CD14-positive monocyte (primary cell): ENCODE measurements around the gene SOBP. TPM values are rescaled to one million over a fixed set of nuclear protein-coding genes. Genes with fewer than 3 reads are reported as not detected.

Experiments used
- DNase-seq, 3 donors: peaks; one replicate each; pipeline ENCODE4 v3.0.0-alpha.2; 2011 to 2022
- H2AFZ ChIP-seq: 2 replicates; pipeline ENCODE4 v1.6.0; 2012; ENCODE audit warnings: mild to moderate bottlenecking, low read depth, low read length, inconsistent platforms; ENCODE audit not compliant: insufficient read depth, poor library complexity, severe bottlenecking
- H3K27ac ChIP-seq, 2 donors: 1 replicate in 1 of 2; 2 replicates in 1 of 2; pipeline ENCODE4 v1.5.1; 2012 to 2013; ENCODE audit warnings: low read length in 2 of 2, control low read depth in 1 of 2, inconsistent platforms in 1 of 2, low read depth in 1 of 2, mild to moderate bottlenecking in 1 of 2
- H3K27me3 ChIP-seq, 2 donors: one replicate each; pipeline versions ENCODE4 v1.6.0 to v1.6.1; 2011 to 2013; ENCODE audit warnings: low read length in 2 of 2; ENCODE audit not compliant: control insufficient read depth in 2 of 2, insufficient read depth in 2 of 2
- H3K36me3 ChIP-seq, 2 donors: replicated peaks in 1 of 2; 1 replicate in 1 of 2; 2 replicates in 1 of 2; pipeline versions ENCODE4 v1.5.1 to v1.6.1; 2012 to 2013; ENCODE audit warnings: low read length in 2 of 2, control low read depth in 1 of 2, inconsistent platforms in 1 of 2, mild to moderate bottlenecking in 1 of 2; ENCODE audit not compliant: insufficient read depth in 2 of 2, control insufficient read depth in 1 of 2
- H3K4me1 ChIP-seq, 2 donors: 1 replicate in 1 of 2; 2 replicates in 1 of 2; pipeline versions ENCODE4 v1.5.1 to v1.6.1; 2012 to 2013; ENCODE audit warnings: low read length in 2 of 2, control low read depth in 1 of 2, inconsistent platforms in 1 of 2, mild to moderate bottlenecking in 1 of 2, moderate library complexity in 1 of 2; ENCODE audit not compliant: insufficient read depth in 2 of 2, control insufficient read depth in 1 of 2
- H3K4me2 ChIP-seq: replicated peaks from 2 replicates; pipeline ENCODE3; 2012; ENCODE audit warnings: low read length, moderate library complexity, mild to moderate bottlenecking; ENCODE audit not compliant: poor library complexity, severe bottlenecking; ENCODE audit errors: extremely low read depth
- H3K4me3 ChIP-seq, 3 experiments: fragments of 200-600 bp in 1 of 3; sonication (generic) in 1 of 3; replicated peaks in 1 of 3; 1 replicate in 2 of 3; 2 replicates in 1 of 3; pipeline ENCODE4 v1.5.1; 2011 to 2013; ENCODE audit warnings: low read length in 3 of 3, mild to moderate bottlenecking in 3 of 3, control low read depth in 2 of 3, low read depth in 2 of 3, inconsistent platforms in 1 of 3, moderate library complexity in 1 of 3
- H3K79me2 ChIP-seq: 2 replicates; pipeline ENCODE4 v1.6.0; 2012; ENCODE audit warnings: mild to moderate bottlenecking, control low read depth, inconsistent platforms, low read length, moderate library complexity; ENCODE audit not compliant: insufficient read depth
- H3K9ac ChIP-seq: 2 replicates; pipeline ENCODE4 v1.6.0; 2017; ENCODE audit warnings: low read length, mild to moderate bottlenecking; ENCODE audit not compliant: insufficient read depth, poor library complexity, severe bottlenecking
- H3K9me3 ChIP-seq, 2 donors: replicated peaks in 1 of 2; 1 replicate in 1 of 2; 2 replicates in 1 of 2; pipeline versions ENCODE4 v1.5.1 to v1.6.1; 2012 to 2013; ENCODE audit warnings: low read length in 2 of 2, control low read depth in 1 of 2; ENCODE audit not compliant: control insufficient read depth in 1 of 2, insufficient read depth in 1 of 2
- H4K20me1 ChIP-seq: 2 replicates; pipeline ENCODE4 v1.6.0; 2012; ENCODE audit warnings: mild to moderate bottlenecking, low read length, control low read depth, moderate library complexity; ENCODE audit not compliant: insufficient read depth
- H3K27ac Mint-ChIP-seq, 7 donors: one replicate each; pipeline ENCODE4 v1.8.0; 2020; ENCODE audit warnings: mild to moderate bottlenecking in 7 of 7, mixed read lengths in 7 of 7, moderate library complexity in 6 of 7, inconsistent platforms in 2 of 7
- H3K27me3 Mint-ChIP-seq, 3 donors: one replicate each; pipeline ENCODE4 v1.8.0; 2021 to 2022; ENCODE audit warnings: low read depth in 3 of 3, mild to moderate bottlenecking in 3 of 3, mixed read lengths in 3 of 3, moderate library complexity in 3 of 3, inconsistent platforms in 1 of 3
- H3K36me3 Mint-ChIP-seq, 2 donors: one replicate each; pipeline ENCODE4 v1.8.0; 2020; ENCODE audit warnings: mixed read lengths in 2 of 2, inconsistent platforms in 1 of 2, mild to moderate bottlenecking in 1 of 2
- H3K4me1 Mint-ChIP-seq: one replicate; pipeline ENCODE4 v1.8.0; 2020; ENCODE audit warnings: mild to moderate bottlenecking, mixed read lengths
- H3K4me3 Mint-ChIP-seq, 2 donors: one replicate each; pipeline ENCODE4 v1.8.0; 2020; ENCODE audit warnings: mild to moderate bottlenecking in 2 of 2, mixed read lengths in 2 of 2, moderate library complexity in 1 of 2
- H3K9me3 Mint-ChIP-seq, 7 donors: one replicate each; pipeline ENCODE4 v1.8.0; 2020 to 2022; ENCODE audit warnings: mixed read lengths in 7 of 7, mild to moderate bottlenecking in 6 of 7, moderate library complexity in 6 of 7, inconsistent platforms in 2 of 7
- WGBS: methylation state at CpG from one replicate; pipeline ENCODE4 v1.1.5; 2013; ENCODE audit warnings: missing lambda C conversion rate; ENCODE audit not compliant: insufficient coverage; 5-methylcytosine and 5-hydroxymethylcytosine counted together
- intact Hi-C, 2 donors: fragments of 100-400 bp; cut with micrococcal nuclease; formaldehyde crosslinking; loops; one replicate each; pipeline versions ENCODE4 v1.15.0 to v1.15.1; 2023
- polyA plus RNA-seq, 3 donors: library from polyadenylated mRNA; depleted of rRNA in 1 of 3; unstranded in 2 of 3; stranded (reverse) in 1 of 3; fragments of 300-500 nt in 2 of 3; fragments of >200 nt in 1 of 3; fragmentation: Illumina TruSeq in 2 of 3; gene quantifications; 1 replicate in 2 of 3; 2 replicates in 1 of 3; pipeline ENCODE4 v1.2.3, GENCODE V29; 2012 to 2021
- TF ChIP-seq, protein P1 (sequence below): fragments of 200-600 bp; IDR thresholded peaks from one replicate; pipeline ENCODE4 v1.8.0; 2022; ENCODE audit warnings: antibody characterized with exemption, mild to moderate bottlenecking

Gene SOBP
- polyA plus RNA-seq, 3 donors: not detected

GRCh38 chr6:107557698-107558097, 67.8 kb downstream of the SOBP start:
- Histone ChIP-seq H3K27me3 (no peaks in the 10 kb centered on the region), H4K20me1 (no peaks in the 10 kb centered on the region), H3K4me2 (no peak overlapping the region), H3K4me3 (no peak overlapping the region), H2AFZ (no peak overlapping the region), H3K4me1 (no peaks in the 10 kb centered on the region), H3K36me3 (no peaks in the 10 kb centered on the region), H3K9ac (no peak overlapping the region), H3K9me3 (no peaks in the 10 kb centered on the region), H3K27ac (no peak overlapping the region), H3K79me2 (no peaks in the 10 kb centered on the region)
- intact Hi-C loops: no loop called here
- Mint-ChIP-seq H3K4me3 (no peak overlapping the region), H3K9me3 (peaks cover 0 to 2% (median 0%) of the 10 kb centered on the region in 7 donors), H3K27me3 (peaks cover 4 to 8% (median 5%) of the 10 kb centered on the region in 3 donors), H3K36me3 (no peaks in the 10 kb centered on the region), H3K27ac (no peak overlapping the region), H3K4me1 (no peaks in the 10 kb centered on the region)
- DNase-seq: no peak
- TF ChIP-seq, protein P1, sequence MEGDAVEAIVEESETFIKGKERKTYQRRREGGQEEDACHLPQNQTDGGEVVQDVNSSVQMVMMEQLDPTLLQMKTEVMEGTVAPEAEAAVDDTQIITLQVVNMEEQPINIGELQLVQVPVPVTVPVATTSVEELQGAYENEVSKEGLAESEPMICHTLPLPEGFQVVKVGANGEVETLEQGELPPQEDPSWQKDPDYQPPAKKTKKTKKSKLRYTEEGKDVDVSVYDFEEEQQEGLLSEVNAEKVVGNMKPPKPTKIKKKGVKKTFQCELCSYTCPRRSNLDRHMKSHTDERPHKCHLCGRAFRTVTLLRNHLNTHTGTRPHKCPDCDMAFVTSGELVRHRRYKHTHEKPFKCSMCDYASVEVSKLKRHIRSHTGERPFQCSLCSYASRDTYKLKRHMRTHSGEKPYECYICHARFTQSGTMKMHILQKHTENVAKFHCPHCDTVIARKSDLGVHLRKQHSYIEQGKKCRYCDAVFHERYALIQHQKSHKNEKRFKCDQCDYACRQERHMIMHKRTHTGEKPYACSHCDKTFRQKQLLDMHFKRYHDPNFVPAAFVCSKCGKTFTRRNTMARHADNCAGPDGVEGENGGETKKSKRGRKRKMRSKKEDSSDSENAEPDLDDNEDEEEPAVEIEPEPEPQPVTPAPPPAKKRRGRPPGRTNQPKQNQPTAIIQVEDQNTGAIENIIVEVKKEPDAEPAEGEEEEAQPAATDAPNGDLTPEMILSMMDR: no peak

DNA sequence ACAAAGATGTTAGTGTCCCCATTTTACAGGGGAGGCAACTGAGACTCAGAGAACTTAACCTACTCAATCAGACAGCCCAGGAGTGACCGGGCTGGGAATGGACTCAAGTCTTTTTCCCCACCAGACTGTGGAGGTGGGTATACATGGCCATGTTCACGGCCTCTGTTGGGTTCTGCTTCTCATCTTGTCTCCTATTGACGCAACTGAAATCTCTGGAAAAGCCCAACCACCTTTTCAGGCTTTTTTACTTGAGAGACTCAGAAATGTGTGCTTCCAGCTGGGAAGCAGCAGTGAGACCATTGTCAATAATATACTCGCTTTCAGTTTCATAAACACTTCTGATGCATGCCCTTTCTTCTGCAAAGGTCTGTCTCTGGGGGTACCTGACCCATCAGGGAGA, 70.7 kb downstream of the SOBP start:
- Mint-ChIP-seq H3K27me3 (peaks cover 3 to 11% (median 7%) of the 10 kb centered on the region in 3 donors), H3K36me3 (no peaks in the 10 kb centered on the region), H3K4me3 (no peak overlapping the region), H3K27ac (no peak overlapping the region), H3K9me3 (peaks cover 0 to 5% (median 0%) of the 10 kb centered on the region in 7 donors), H3K4me1 (no peaks in the 10 kb centered on the region)
- WGBS: no CpG with 5 or more reads among the region's 4 CpGs
- H3K79me2 ChIP-seq: no peaks in the 10 kb centered on the region
- no peak for DNase-seq
- TF ChIP-seq, protein P1: no peak
- H3K9me3 ChIP-seq: no peaks in the 10 kb centered on the region
- H3K27ac ChIP-seq: no peak overlapping the region
- no peaks in the 10 kb centered on the region for H3K36me3 ChIP-seq
- H3K4me1 ChIP-seq: no peaks in the 10 kb centered on the region
- no peak overlapping the region for H2AFZ ChIP-seq
- H4K20me1 ChIP-seq: no peaks in the 10 kb centered on the region
- no peak overlapping the region for H3K9ac ChIP-seq
- intact Hi-C loops: no loop called here
- H3K27me3 ChIP-seq: no peaks in the 10 kb centered on the region
- H3K4me3 ChIP-seq: no peak overlapping the region
- no peak overlapping the region for H3K4me2 ChIP-seq
